ENCODE results near the gene RHOXF1. TPM values are rescaled to one million over a fixed set of nuclear protein-coding genes. Genes with fewer than 3 reads are reported as not detected.
"Not testable (repeated sequence)": the region's sequence is repeated elsewhere in the genome, so short reads cannot be mapped to it uniquely, and the experiment has no call there.

Gene RHOXF1
- total RNA-seq, 1 donor from 2014 or later: not detected

DNA sequence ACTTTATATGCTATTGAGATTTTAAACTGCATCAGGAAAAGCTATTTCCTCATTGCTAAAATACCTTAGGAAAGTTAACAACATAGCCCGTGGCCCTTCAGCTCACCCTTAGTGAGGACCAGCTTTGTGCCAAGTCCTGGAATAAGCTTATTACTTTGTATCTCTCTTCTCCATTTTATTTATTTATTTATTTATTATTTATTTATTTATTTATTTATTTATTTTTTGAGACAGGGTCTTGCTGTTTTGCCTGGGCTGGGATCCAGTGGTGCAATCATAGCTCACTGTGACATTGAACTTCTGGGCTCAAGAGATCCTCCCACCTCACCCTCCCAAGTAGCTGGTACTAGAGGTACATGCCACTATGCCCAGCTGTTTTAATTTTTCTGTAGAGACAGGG is 6.3 kb downstream of the RHOXF1 start:
- Mint-ChIP-seq H3K27me3 (ENCODE audit: low read depth, unreplicated experiment) (no peaks in the 10 kb centered on the region), H3K4me1 (ENCODE audit: low read depth, unreplicated experiment) (no peaks in the 10 kb centered on the region), H3K9me3 (ENCODE audit: unreplicated experiment) (no peaks in the 10 kb centered on the region), H3K36me3 (ENCODE audit: low read depth, unreplicated experiment) (no peaks in the 10 kb centered on the region), H3K4me3 (ENCODE audit: unreplicated experiment) (no peak overlapping the region), H3K27ac (ENCODE audit: unreplicated experiment) (no peak overlapping the region)
- Histone ChIP-seq H4K20me1 (ENCODE audit: insufficient read depth, low read length) (no peaks in the 10 kb centered on the region), H2AFZ (ENCODE audit: low read depth, low read length) (no peak overlapping the region), H3K4me2 (ENCODE audit: low read length) (no peak overlapping the region), H3K27ac (ENCODE audit: low read depth, low read length) (no peak overlapping the region), H3K27me3 (ENCODE audit: insufficient read depth, low read length) (no peaks in the 10 kb centered on the region), H3K79me2 (ENCODE audit: insufficient read depth, low read length) (no peaks in the 10 kb centered on the region), H3K36me3 (ENCODE audit: insufficient read depth, low read length) (no peaks in the 10 kb centered on the region), H3K9me3 (ENCODE audit: insufficient read depth, low read depth, low read length) (no peaks in the 10 kb centered on the region), H3K4me1 (ENCODE audit: insufficient read depth, low read length) (no peaks in the 10 kb centered on the region), H3K4me3 (ENCODE audit: insufficient read depth, low read depth, low read length) (no peak overlapping the region), H3K9ac (ENCODE audit: low read length) (no peak overlapping the region)
- DNase-seq (ENCODE audit: low read depth) (no peak), FAIRE-seq (no peak)
- TF ChIP-seq, protein P1, sequence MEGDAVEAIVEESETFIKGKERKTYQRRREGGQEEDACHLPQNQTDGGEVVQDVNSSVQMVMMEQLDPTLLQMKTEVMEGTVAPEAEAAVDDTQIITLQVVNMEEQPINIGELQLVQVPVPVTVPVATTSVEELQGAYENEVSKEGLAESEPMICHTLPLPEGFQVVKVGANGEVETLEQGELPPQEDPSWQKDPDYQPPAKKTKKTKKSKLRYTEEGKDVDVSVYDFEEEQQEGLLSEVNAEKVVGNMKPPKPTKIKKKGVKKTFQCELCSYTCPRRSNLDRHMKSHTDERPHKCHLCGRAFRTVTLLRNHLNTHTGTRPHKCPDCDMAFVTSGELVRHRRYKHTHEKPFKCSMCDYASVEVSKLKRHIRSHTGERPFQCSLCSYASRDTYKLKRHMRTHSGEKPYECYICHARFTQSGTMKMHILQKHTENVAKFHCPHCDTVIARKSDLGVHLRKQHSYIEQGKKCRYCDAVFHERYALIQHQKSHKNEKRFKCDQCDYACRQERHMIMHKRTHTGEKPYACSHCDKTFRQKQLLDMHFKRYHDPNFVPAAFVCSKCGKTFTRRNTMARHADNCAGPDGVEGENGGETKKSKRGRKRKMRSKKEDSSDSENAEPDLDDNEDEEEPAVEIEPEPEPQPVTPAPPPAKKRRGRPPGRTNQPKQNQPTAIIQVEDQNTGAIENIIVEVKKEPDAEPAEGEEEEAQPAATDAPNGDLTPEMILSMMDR (IDR thresholded peaks at IDR 0.05; ENCODE audit: insufficient read depth, low read depth, low read length): no peak
- TF ChIP-seq EZH2 (IDR thresholded peaks at IDR 0.05; ENCODE audit: insufficient read depth, low read length): no peak

DNA sequence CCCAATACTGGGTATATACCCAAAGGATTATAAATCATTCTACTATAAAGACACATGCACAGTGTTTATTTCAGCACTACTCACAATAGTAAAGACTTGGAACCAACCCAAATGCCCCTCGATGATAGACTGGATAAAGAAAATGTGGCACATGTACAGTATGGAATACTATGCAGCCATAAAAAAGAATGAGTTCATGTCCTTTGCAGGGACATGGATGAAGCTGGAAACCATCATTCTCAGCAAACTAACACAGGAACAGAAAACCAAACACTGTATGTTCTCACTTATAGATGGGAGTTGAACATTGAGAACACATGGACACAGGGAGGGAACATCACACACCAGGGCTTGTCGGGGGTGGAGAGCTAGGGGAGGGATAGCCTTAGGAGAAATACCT is 11.0 kb downstream of the RHOXF1 start:
- H3K4me3 Mint-ChIP-seq (ENCODE audit: unreplicated experiment); H2AFZ ChIP-seq (ENCODE audit: low read depth, low read length); H3K36me3 ChIP-seq (ENCODE audit: insufficient read depth, low read length); H3K27me3 Mint-ChIP-seq (ENCODE audit: low read depth, unreplicated experiment); H3K4me2 ChIP-seq (ENCODE audit: low read length); H3K27ac ChIP-seq (ENCODE audit: low read depth, low read length); H3K9me3 ChIP-seq (ENCODE audit: insufficient read depth, low read depth, low read length); H4K20me1 ChIP-seq (ENCODE audit: insufficient read depth, low read length); H3K27ac Mint-ChIP-seq (ENCODE audit: unreplicated experiment); H3K4me1 ChIP-seq (ENCODE audit: insufficient read depth, low read length); H3K79me2 ChIP-seq (ENCODE audit: insufficient read depth, low read length); H3K4me1 Mint-ChIP-seq (ENCODE audit: low read depth, unreplicated experiment); DNase-seq (ENCODE audit: low read depth); H3K9me3 Mint-ChIP-seq (ENCODE audit: unreplicated experiment); H3K27me3 ChIP-seq (ENCODE audit: insufficient read depth, low read length); H3K36me3 Mint-ChIP-seq (ENCODE audit: low read depth, unreplicated experiment); H3K9ac ChIP-seq (ENCODE audit: low read length); FAIRE-seq; H3K4me3 ChIP-seq (ENCODE audit: insufficient read depth, low read depth, low read length): not testable (repeated sequence)

DNA sequence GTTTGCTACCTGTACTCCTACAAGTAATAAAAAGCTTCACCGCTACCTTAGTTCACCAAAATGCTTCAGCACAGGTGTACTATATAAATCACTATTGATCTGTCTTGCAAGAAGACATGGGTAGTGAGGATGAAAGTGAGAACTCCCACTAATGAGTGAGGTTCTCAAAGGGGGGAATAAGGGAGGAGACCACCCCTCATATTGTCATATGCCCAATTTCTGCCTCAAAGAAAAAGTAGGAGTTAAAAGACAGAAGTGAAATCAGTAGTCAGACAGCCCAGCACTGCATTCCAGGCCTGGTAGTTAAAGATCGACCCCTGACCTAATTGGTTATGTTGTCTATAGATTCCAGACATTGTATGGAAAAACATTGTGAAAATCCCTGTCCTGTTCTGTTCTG is 14.7 kb downstream of the RHOXF1 start:
- H3K36me3 Mint-ChIP-seq (ENCODE audit: low read depth, unreplicated experiment); H2AFZ ChIP-seq (ENCODE audit: low read depth, low read length); H3K4me3 ChIP-seq (ENCODE audit: insufficient read depth, low read depth, low read length); H3K9ac ChIP-seq (ENCODE audit: low read length); H3K27ac Mint-ChIP-seq (ENCODE audit: unreplicated experiment); H3K9me3 Mint-ChIP-seq (ENCODE audit: unreplicated experiment); H3K4me1 Mint-ChIP-seq (ENCODE audit: low read depth, unreplicated experiment); H3K4me1 ChIP-seq (ENCODE audit: insufficient read depth, low read length); DNase-seq (ENCODE audit: low read depth); H3K79me2 ChIP-seq (ENCODE audit: insufficient read depth, low read length); H3K4me2 ChIP-seq (ENCODE audit: low read length); H4K20me1 ChIP-seq (ENCODE audit: insufficient read depth, low read length); H3K9me3 ChIP-seq (ENCODE audit: insufficient read depth, low read depth, low read length); H3K27ac ChIP-seq (ENCODE audit: low read depth, low read length); H3K36me3 ChIP-seq (ENCODE audit: insufficient read depth, low read length); H3K27me3 ChIP-seq (ENCODE audit: insufficient read depth, low read length); H3K27me3 Mint-ChIP-seq (ENCODE audit: low read depth, unreplicated experiment); H3K4me3 Mint-ChIP-seq (ENCODE audit: unreplicated experiment); FAIRE-seq: not testable (repeated sequence)

DNA sequence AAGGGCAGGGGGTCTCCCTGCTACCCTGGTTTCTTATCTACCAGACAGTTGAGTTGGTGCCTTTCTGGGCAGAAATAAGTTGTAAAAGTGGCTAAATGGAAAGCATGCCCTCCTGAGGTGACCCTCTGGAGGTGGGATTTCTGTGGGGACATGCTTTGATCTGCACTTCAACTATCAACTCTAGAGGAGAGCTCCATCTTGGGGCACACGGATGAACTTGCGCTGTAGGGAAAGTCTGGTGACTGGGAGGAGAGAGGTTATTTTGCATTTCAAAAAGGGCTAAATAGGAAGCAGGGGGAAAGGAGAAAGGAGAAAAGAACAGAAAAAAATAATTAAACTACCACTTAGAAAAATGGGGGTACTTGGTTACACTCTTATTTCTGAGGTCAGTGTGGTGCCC is 25.5 kb downstream of the RHOXF1 start:
- Histone ChIP-seq H3K9ac (ENCODE audit: low read length) (no peak overlapping the region), H3K27ac (ENCODE audit: low read depth, low read length) (no peak overlapping the region), H3K9me3 (ENCODE audit: insufficient read depth, low read depth, low read length) (no peaks in the 10 kb centered on the region), H4K20me1 (ENCODE audit: insufficient read depth, low read length) (no peaks in the 10 kb centered on the region), H3K79me2 (ENCODE audit: insufficient read depth, low read length) (no peaks in the 10 kb centered on the region), H3K4me3 (ENCODE audit: insufficient read depth, low read depth, low read length) (no peak overlapping the region), H2AFZ (ENCODE audit: low read depth, low read length) (no peak overlapping the region), H3K36me3 (ENCODE audit: insufficient read depth, low read length) (no peaks in the 10 kb centered on the region), H3K4me1 (ENCODE audit: insufficient read depth, low read length) (no peaks in the 10 kb centered on the region), H3K4me2 (ENCODE audit: low read length) (no peak overlapping the region), H3K27me3 (ENCODE audit: insufficient read depth, low read length) (no peaks in the 10 kb centered on the region)
- DNase-seq (ENCODE audit: low read depth) (no peak), FAIRE-seq (no peak)
- H3K4me3 Mint-ChIP-seq (ENCODE audit: unreplicated experiment): no peak overlapping the region
- H3K9me3 Mint-ChIP-seq (ENCODE audit: unreplicated experiment): no peaks in the 10 kb centered on the region
- H3K27me3 Mint-ChIP-seq (ENCODE audit: low read depth, unreplicated experiment): peaks cover 3% of the 10 kb centered on the region
- no peak for TF ChIP-seq EZH2 (IDR thresholded peaks at IDR 0.05; ENCODE audit: insufficient read depth, low read length)
- TF ChIP-seq, protein P1 (IDR thresholded peaks at IDR 0.05; ENCODE audit: insufficient read depth, low read depth, low read length): no peak
- no peaks in the 10 kb centered on the region for H3K36me3 Mint-ChIP-seq (ENCODE audit: low read depth, unreplicated experiment)
- H3K4me1 Mint-ChIP-seq (ENCODE audit: low read depth, unreplicated experiment): no peaks in the 10 kb centered on the region
- H3K27ac Mint-ChIP-seq (ENCODE audit: unreplicated experiment): no peak overlapping the region
